Vagina (tissue), 2 donors: ENCODE results near the gene RFTN1.

Experiments used
- POLR2A ChIP-seq, 2 donors: fragments of 450-650 bp; IDR thresholded peaks; one replicate each; pipeline ENCODE4 v1.6.1; 2017; ENCODE audit warnings: antibody characterized with exemption in 2 of 2, mild to moderate bottlenecking in 2 of 2, moderate library complexity in 2 of 2
- TF ChIP-seq, protein P1 (sequence below), 3 experiments: fragments of 450-650 bp in 2 of 3; fragments of 200-600 bp in 1 of 3; sonication (generic) in 1 of 3; IDR thresholded peaks; one replicate each; pipeline ENCODE4 v1.5.1; 2017 to 2019; ENCODE audit warnings: antibody characterized with exemption in 3 of 3, mild to moderate bottlenecking in 2 of 3, moderate library complexity in 2 of 3

DNA sequence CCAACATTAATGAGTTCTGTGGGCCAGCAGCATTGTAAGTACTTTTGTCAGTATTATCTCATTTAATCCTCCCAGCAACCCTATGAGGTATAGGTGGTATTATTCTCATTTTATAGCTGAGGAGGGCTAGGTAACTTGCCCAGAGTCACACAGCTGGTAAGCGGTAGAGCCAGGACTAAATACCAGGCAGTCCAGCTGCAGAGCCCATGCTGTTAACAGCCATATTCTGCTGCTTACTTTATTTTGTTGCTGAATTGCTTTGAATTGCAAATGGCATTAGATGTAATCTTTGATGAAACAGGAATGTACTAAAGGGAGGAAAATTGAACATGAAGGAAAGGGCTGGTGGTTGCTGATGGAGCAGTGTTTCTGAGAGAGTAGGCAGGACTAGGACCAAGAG is 228.9 kb downstream of the RFTN1 start:
- TF ChIP-seq, protein P1, sequence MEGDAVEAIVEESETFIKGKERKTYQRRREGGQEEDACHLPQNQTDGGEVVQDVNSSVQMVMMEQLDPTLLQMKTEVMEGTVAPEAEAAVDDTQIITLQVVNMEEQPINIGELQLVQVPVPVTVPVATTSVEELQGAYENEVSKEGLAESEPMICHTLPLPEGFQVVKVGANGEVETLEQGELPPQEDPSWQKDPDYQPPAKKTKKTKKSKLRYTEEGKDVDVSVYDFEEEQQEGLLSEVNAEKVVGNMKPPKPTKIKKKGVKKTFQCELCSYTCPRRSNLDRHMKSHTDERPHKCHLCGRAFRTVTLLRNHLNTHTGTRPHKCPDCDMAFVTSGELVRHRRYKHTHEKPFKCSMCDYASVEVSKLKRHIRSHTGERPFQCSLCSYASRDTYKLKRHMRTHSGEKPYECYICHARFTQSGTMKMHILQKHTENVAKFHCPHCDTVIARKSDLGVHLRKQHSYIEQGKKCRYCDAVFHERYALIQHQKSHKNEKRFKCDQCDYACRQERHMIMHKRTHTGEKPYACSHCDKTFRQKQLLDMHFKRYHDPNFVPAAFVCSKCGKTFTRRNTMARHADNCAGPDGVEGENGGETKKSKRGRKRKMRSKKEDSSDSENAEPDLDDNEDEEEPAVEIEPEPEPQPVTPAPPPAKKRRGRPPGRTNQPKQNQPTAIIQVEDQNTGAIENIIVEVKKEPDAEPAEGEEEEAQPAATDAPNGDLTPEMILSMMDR (IDR thresholded peaks at IDR 0.05): no peak
- TF ChIP-seq POLR2A (IDR thresholded peaks at IDR 0.05): no peak
